ENCODE measurements around the gene FAM177A1.

FAM177A1 gene

GRCh38 chr14:35121887-35122695 lies 76.0 kb downstream of the FAM177A1 start, which contains the start of the genes PPP2R3C and PRORP (continued):
- TF ChIP-seq PRDM10 (tag by site-specific recombination; IDR thresholded peaks at IDR 0.05), result peak; percentile 93
- TF ChIP-seq ZNF449 (tag by site-specific recombination; IDR thresholded peaks at IDR 0.05), result peak; percentile 95
- TF ChIP-seq ZNF610 (tag by site-specific recombination; IDR thresholded peaks at IDR 0.05; ENCODE audit: borderline replicate concordance), result no peak
- no peak for TF ChIP-seq SCRT2 (tag by site-specific recombination; IDR thresholded peaks at IDR 0.05)
- TF ChIP-seq ZNF362 (tag by site-specific recombination; IDR thresholded peaks at IDR 0.05), result no peak
- no peak for TF ChIP-seq ZNF658 (tag by site-specific recombination; IDR thresholded peaks at IDR 0.05)
- no peak for TF ChIP-seq ZNF155 (tag by site-specific recombination; IDR thresholded peaks at IDR 0.05)
- no peak for TF ChIP-seq ZNF114 (tag by site-specific recombination; IDR thresholded peaks at IDR 0.05)
- no peak for TF ChIP-seq INSM2 (tag by site-specific recombination; IDR thresholded peaks at IDR 0.05)
- TF ChIP-seq ZNF580 (tag by site-specific recombination; IDR thresholded peaks at IDR 0.05), result no peak
- no peak for TF ChIP-seq ZNF624 (tag by site-specific recombination; IDR thresholded peaks at IDR 0.05)
- TF ChIP-seq ZNF600 (tag by site-specific recombination; IDR thresholded peaks at IDR 0.05), result peak; percentile 52; the same call in 1 of the 2 replicates
- TF ChIP-seq ZIC2 (tag by site-specific recombination; IDR thresholded peaks at IDR 0.05), result no peak
- TF ChIP-seq ZNF529 (tag by site-specific recombination; IDR thresholded peaks at IDR 0.05; ENCODE audit: insufficient replicate concordance), result no peak
- TF ChIP-seq ZBTB44 (tag by site-specific recombination; IDR thresholded peaks at IDR 0.05), result no peak
- TF ChIP-seq ZNF510 (tag by site-specific recombination; IDR thresholded peaks at IDR 0.05; ENCODE audit: insufficient replicate concordance), result no peak
- no peak for TF ChIP-seq ZNF138 (tag by site-specific recombination; IDR thresholded peaks at IDR 0.05; ENCODE audit: borderline replicate concordance)
- TF ChIP-seq ZNF596 (tag by site-specific recombination; IDR thresholded peaks at IDR 0.05), result no peak
- no peak for TF ChIP-seq ZNF202 (tag by site-specific recombination; IDR thresholded peaks at IDR 0.05; ENCODE audit: borderline replicate concordance)
- 0 out of 2 replicates have a peak, but pooled peaks have one; percentile 14 for TF ChIP-seq ZSCAN16 (tag by site-specific recombination; IDR thresholded peaks at IDR 0.05)
- no peak for TF ChIP-seq ZNF184 (tag by site-specific recombination; IDR thresholded peaks at IDR 0.05)
- peak; percentile 73 for TF ChIP-seq YY2 (tag by site-specific recombination; IDR thresholded peaks at IDR 0.05)
- peak; percentile 63; the same call in 1 of the 2 replicates for TF ChIP-seq REPIN1 (tag by site-specific recombination; IDR thresholded peaks at IDR 0.05; ENCODE audit: low read depth)
- TF ChIP-seq ZSCAN18 (tag by site-specific recombination; IDR thresholded peaks at IDR 0.05), result no peak
- no peak for TF ChIP-seq ZNF785 (tag by site-specific recombination; IDR thresholded peaks at IDR 0.05)
- TF ChIP-seq ZNF544 (tag by site-specific recombination; IDR thresholded peaks at IDR 0.05), result no peak
